Esophagus muscularis mucosa (tissue), 4 donors: ENCODE measurements around the gene CTBP1.

ENCODE experiments used
- EP300 ChIP-seq: sonication (generic); formaldehyde crosslinking; IDR thresholded peaks from one replicate; pipeline ENCODE4 v1.6.1; 2017; ENCODE audit warnings: antibody characterized with exemption
- POLR2A ChIP-seq: fragments of 450-650 bp; IDR thresholded peaks from one replicate; pipeline ENCODE4 v1.6.1; 2017; ENCODE audit warnings: antibody characterized with exemption, moderate library complexity, mild to moderate bottlenecking, low read depth
- POLR2AphosphoS5 ChIP-seq, 2 donors: sonication (generic); formaldehyde crosslinking; IDR thresholded peaks; one replicate each; pipeline ENCODE4 v1.6.1; 2017; ENCODE audit warnings: antibody characterized with exemption in 2 of 2
- TF ChIP-seq, protein P1 (sequence below), 3 experiments: fragments of 200-600 bp in 2 of 3; fragments of 450-650 bp in 1 of 3; sonication (generic) in 2 of 3; IDR thresholded peaks; one replicate each; pipeline ENCODE4 v1.5.1; 2017 to 2019; ENCODE audit warnings: antibody characterized with exemption in 3 of 3, mild to moderate bottlenecking in 2 of 3, moderate library complexity in 1 of 3

DNA sequence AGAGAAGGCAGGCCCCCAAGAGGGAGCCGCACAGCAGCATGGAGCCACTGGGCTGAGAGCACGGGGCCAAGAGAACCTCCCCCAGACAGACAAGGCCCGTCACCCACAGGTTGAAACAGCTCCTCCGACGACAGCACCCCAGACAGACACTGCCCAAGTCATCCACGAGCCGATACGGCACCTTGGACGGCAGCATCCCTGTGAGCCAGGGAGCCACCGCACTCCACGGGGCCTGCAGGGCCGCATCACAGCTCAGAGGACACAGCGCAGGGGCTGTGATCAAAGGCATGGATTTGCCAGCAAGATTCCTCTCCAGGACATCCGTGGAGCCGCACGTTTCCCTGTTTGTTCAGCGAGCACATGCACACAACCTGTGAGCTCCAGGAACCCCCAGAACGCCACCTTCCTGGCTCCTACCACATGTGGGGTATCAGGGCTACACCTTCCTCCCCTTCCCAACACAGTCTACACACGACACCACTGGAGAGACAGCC lies 3.9 kb downstream of the CTBP1 start:
- TF ChIP-seq, protein P1, sequence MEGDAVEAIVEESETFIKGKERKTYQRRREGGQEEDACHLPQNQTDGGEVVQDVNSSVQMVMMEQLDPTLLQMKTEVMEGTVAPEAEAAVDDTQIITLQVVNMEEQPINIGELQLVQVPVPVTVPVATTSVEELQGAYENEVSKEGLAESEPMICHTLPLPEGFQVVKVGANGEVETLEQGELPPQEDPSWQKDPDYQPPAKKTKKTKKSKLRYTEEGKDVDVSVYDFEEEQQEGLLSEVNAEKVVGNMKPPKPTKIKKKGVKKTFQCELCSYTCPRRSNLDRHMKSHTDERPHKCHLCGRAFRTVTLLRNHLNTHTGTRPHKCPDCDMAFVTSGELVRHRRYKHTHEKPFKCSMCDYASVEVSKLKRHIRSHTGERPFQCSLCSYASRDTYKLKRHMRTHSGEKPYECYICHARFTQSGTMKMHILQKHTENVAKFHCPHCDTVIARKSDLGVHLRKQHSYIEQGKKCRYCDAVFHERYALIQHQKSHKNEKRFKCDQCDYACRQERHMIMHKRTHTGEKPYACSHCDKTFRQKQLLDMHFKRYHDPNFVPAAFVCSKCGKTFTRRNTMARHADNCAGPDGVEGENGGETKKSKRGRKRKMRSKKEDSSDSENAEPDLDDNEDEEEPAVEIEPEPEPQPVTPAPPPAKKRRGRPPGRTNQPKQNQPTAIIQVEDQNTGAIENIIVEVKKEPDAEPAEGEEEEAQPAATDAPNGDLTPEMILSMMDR (IDR thresholded peaks at IDR 0.05) = no peak
- no peak for TF ChIP-seq POLR2AphosphoS5 (IDR thresholded peaks at IDR 0.05)
- no peak for TF ChIP-seq POLR2A
- no peak for TF ChIP-seq EP300
